MM.1S (cell line): ENCODE results near the gene COQ9.

Experiments
- CTCF ChIP-seq: fragments of 300-600 bp; sonication (generic); IDR thresholded peaks from 2 replicates; pipeline ENCODE4 v1.5.1; 2016; ENCODE audit warnings: antibody characterized with exemption, low read length, mixed read lengths
- EZH2phosphoT487 ChIP-seq: fragments of 300-600 bp; sonication (generic); IDR thresholded peaks from 2 replicates; pipeline ENCODE4 v1.6.1; 2018; ENCODE audit warnings: antibody characterized with exemption, low read length

GRCh38 chr16:57413733-57414132, 33.5 kb upstream of the COQ9 start:
- TF ChIP-seq CTCF (no peak), EZH2phosphoT487 (no peak)
